Activated CD8-positive, alpha-beta memory T cell treated with anti-CD3 and anti-CD28 coated beads for 24 hours (primary cell): Measurements from ENCODE around the gene PPIE.

ENCODE experiments used
- DNase-seq: peaks from one replicate; pipeline ENCODE4 v3.0.0-alpha.2; 2020

PPIE gene

GRCh38 chr1:39738622-39739366 is at the start of gene PPIE:
Gene PPIE, plus strand, starts transcription at chr1:39738882. Its CDS starts 19 bp downstream, at chr1:39738901.
- DNase-seq = peak; percentile 98

- DNase-seq = no peak
These were observed 49.5 kb upstream of the PPIE start for GRCh38 chr1:39689214-39689613.

DNA sequence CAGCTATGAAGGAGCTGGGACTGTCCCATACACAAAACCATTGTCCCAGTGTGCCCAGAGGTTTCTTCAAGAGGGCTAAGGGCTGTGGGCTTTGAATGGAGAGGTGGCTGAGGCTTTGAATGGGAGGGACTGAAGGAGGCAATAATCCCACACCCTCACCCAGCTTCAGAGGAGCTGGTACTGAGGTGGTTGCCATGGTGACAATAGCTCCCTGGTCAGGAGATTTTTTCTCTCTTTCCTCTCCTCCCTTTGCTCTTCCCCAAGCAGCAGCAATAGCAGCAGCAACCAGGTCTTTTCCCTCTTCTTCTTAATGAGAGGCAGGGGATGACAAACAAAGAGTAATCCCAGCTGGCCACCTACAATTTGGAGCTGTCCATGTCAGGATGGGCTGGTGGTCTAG is 49.0 kb upstream of the PPIE start:
- no peak for DNase-seq

DNA sequence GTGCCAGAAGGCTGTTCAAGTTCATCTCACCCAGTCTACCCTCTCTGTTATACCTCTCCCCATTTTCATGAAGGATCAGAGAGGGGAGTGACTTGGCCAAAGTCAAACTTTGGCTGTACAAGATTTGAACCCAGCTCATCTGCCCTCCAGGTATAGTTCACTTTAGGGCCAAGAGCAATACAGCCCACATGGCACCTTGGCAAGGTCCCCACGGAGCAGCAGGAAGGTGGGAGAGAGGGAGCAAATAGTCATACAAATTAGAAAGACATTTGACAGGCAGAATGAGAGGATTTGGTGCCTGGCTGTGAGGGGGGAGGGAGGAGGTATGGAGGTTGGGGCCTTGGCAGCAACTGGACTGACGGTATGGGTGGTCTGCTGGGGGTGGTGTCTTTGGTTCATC is 48.5 kb upstream of the PPIE start:
- no peak for DNase-seq

DNA sequence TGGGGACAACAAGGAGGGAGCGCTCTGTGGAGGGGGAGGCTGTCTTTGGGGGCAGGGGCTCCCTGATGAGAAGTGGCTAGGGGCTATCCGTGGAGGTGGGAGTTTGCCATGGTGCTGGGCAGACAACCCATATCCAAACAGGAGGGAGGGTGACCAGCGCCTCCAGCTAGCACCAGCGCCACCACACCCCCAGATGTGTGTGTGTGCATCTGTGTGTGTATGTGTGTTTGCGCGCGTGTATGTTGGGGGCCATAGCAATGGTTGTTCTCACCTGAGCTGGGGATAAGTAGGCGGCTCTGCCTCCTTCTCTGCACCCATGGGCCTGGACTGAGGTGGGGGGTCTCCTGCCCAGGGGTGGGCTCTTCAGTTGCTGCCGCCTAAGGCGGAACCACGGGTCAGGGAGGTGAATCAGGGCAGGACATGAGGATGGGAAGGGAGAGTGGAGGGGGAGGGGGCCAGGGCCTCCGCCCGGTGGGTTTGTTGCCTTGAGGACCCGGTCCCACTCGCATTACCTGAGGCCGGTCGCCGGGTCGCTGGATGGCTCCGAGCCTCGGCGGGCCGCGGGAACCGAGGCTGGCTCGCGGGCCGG is 47.8 kb upstream of the PPIE start:
- no peak for DNase-seq

DNA sequence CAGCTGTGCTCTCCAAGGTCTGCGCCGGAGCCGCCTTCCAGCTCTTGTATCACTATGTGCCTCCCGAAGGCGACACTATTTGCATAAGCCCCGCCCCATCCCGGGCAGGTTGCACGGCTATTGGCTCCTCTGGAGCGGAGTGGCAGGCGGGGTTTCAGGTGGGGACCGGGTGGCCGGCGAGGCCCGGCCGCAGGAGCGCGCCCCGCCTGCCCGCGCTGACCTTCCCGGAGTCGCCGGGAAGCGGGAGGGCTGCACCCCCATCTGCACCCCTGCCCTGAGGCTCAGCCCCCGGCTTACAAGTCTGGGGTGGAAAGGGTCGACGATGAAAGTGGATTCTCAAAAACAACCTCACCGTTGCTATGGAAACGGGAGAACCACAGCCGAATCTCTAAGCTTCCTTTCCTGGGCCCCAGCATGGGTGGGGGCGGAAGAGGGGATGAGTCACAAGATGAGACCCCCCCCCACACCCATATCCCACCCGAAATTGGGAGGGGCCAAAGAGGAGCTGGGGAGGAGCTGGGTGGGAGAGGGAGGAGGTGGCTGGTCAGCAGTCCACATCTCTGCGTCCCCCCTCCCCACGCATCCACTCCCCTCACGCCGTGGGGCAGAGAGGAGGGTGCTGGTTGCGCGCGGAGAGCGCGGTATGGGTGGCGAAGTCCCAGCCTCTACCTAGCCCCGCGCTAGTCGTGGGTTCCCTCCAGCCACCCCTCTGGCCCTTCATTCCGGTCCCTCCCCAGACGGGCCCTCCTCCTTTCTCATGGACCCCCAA is 47.1 kb upstream of the PPIE start, which contains the start of gene HPCAL4:
Gene HPCAL4 (minus strand): TSS at position 51 of the 769 bp plus-strand sequence. CDS start 6,830 bp downstream, outside the sequence.
- DNase-seq = peak; percentile 93

DNA sequence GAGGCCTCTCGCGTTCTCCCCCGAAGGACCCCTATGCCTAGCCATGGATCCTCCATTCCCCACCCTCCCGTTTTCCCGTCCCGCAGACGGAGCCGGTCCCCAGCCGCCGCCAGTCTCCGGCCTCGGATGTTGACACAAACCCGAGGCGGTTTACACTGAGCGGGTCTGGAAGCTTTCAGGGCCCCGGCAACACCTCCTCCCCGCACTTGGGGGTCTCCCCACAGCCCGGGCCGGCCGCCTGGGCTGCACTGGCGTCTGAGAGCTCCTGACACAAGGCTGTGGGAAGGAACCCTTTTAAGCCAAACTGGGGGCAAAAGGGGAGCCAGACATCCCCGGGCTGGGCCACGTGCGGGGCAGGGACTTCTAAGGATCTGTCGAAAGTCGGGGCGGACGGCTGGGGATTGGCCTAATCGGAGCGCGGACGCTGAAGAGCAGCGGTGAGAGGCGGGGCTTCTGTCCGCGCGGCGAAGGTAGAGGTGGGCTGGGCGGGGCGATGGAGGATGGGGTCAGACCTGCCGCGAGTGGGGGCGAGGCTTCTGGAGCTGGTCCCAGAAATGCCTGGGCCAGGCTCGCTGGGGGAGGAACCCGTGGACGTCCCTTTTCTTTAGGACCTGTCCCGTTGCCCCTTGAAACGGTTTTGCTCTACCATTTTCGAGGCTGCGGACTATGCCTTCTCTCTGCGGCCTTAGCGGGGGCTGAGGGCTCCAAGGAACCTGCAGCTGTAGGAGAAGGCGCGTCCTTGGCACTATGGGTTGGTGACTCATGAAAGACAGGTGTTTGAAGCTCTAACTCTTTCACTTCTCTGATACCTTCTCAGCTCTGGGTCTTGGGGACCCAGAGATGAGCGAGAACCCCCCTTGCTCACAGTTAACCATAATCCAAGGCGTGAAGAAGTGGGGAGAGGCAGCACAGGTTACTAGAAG is 46.3 kb upstream of the PPIE start:
- no peak for DNase-seq

DNA sequence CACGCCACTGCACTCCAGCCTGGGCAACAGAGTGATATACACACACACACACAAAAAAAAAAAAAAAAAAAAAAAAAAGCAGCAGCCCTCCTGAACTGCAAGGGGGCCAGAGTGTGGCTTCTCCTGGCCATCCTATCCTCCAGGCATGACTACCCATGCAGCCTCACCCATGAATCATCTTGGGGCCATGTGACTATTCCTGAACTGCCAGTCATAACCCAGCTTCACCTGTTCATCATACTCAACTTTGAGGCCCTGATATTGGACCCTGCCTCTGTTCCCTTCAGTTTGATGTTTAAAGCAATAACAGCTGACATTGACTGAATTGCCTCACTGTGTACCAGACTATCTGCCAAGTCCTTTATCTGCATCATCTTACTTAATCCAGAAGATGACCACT is 44.7 kb upstream of the PPIE start:
- no peak for DNase-seq

DNA sequence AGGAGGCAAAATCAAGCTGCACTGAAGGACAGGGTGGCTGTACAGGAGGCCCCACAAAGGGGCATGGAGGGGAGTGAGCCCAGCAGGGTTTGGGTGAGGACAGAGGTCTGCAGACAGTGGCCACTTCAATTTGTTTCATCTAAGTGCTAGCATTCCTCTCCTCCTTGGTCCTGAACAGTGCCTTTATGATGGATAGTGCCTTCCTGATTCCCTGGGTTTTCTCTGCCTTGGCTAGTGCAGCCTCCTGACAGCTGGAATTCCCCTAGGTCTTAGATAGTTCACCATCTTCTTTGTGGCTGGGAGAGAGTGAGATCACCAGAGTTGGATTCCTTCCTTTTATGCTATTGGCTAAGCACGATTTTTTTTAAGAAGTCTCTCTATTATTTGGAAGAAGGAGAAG is 43.7 kb upstream of the PPIE start:
- no peak for DNase-seq

- no peak for DNase-seq
These were observed 42.2 kb upstream of the PPIE start for GRCh38 chr1:39696448-39696847.

- peak; percentile 38 for DNase-seq
These were observed 40.1 kb upstream of the PPIE start for GRCh38 chr1:39698568-39698967.

- peak; percentile 4 for DNase-seq
These were observed 39.3 kb upstream of the PPIE start for GRCh38 chr1:39699419-39699818.

DNA sequence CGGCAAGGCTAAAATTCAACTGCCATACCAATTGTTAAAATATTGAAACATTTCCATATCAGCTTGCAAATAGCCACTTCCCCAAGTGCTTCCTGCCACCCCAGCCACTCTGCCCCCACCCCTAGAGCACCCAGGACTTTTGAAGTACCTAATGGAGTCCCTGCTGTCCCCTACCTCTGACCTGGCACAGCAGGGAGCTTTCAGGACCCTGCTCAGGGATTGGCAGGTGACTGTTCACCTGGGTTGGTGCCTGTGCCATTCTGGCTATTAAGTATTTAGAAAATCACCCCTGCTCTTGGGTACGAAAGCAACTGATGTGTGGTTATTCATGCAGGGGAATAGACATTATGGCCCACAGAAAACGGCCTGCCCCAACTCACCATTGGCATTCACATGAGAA is 38.3 kb upstream of the PPIE start:
- peak; percentile 37 for DNase-seq

DNA sequence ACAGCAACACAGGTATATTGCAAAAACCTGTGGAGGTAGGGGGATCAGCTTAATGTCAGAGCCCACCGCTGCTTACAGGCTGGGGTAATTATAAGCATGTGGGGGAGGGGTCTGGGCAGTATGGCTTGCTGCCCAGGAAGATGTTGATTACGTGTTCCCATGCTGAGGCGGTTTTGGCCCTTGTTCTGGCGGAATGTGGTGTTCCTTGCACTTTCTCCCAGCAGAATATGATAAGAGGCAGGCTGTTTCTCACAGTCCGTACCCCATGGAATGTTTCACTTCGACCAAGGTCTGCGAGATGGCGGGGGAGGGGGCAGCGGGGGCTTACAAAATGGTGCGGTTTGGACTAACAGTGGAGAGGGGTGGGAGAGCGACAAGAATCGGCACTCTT is 37.6 kb upstream of the PPIE start:
- DNase-seq = peak; percentile 17

DNA sequence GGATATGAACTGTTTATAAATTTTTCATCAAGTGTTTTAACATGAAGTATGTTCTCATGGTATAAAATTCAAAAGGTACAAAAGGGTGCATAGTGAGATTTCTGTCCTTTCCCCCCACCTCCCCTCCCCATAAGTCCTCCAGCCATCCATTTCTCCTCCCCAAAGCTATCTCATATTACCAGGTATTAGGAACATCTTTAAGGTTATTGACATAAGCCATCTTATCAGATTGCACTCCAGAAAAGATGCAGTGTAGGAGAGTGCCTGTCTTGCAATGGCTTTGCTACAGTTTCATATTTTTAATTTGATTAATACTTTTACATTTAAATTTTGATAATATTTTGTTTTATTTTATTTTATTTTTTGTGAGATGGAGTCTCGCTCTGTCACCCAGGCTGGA is 33.9 kb upstream of the PPIE start:
- DNase-seq = no peak

- DNase-seq = no peak
These were observed 31.2 kb upstream of the PPIE start for GRCh38 chr1:39707506-39707905.

DNA sequence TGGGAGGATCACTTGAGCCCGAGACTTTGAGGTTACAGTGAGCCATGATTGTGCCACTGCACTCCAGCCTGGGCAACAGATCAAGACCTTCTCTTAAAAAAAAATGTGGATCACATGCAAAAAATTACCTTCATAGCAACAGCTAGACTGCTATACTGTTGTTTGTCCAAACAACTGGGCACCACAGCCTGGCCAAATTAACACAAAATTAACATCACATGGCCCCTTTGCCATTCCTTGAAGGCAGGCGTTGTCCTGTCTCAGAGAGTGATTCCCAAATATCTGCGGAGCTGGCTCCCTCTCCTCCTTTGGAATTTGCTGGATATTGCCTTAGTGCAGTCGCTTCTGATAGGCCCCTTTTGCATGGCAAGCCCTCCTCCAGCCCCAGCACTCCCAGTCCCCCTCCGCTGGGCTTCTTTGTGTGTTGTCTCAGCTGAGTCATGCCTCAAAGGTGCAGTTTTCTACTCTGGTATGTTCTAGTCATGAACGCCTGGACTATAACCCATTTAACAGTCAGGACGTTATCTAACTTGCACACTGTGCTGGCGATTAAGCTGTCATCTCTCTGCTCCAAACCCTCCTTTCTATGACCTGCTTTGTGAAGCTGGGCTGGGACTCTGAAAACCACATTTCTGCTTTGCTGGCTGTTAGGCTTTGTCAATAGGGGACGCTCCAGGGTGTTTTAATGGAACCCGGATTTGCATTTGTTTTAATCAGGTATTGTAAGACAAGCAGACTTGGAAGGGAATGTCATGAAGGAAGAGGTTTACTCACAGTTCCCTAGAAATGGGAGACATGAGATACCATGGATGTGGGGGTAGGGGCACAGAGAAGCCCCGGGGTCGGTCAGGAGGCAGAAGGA is 27.3 kb upstream of the PPIE start:
- DNase-seq = peak; percentile 3

DNA sequence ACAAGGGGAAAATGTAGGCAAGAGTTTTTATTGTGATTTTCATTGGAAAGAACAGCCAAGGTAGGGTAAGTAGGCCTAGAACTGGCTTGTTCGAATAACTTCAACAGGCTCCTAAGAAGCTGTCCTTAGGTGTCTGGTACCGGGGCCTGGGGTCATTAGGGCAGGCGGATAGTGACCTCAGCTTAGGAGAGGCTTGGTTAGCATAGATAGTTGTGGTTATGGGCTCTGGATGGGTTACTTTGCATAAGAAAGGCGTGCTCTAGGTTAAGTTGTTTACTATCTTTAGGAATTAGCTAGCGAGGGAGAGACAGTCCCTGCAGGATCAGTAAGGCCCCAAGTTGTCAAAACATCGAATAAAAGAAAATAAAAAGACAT is 26.7 kb upstream of the PPIE start:
- peak; percentile 4 for DNase-seq

DNA sequence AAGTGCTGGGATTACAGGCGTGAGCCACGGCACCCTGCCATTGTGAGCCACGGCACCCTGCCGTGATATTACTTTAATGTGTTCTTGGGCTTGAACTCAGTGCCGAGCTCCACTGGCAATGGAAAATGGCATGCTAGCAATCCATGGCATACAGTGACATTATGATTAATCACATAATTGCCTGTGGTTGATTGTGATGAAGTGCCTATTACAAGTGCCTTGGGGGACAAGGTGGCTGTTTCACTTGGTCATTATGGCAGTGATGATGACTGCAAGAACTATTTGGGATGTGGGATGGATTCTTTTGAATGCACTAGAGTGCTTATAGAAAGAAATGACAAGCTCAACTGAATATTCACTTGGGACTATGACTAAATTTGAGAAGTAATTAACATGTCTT is 25.1 kb upstream of the PPIE start:
- no peak for DNase-seq

DNA sequence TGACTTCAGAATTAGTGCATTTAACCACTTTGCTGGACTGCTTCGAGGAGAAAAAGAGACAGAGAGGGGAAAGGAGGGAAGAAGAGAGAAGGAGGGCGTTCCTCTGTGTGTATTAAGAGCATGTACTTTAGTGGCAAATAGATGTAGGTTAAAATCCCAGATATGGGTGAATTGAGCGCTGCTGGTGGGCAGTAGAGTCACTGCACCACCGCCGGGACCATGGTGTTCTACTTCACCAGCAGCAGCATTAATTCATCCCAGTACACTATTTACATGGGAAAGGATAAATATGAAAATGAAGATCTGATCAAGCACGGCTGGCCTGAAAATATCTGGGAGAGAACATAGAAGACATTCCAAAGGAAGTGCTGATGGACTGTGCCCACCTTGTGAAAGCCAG is 20.9 kb upstream of the PPIE start:
- DNase-seq = peak; percentile 13

DNA sequence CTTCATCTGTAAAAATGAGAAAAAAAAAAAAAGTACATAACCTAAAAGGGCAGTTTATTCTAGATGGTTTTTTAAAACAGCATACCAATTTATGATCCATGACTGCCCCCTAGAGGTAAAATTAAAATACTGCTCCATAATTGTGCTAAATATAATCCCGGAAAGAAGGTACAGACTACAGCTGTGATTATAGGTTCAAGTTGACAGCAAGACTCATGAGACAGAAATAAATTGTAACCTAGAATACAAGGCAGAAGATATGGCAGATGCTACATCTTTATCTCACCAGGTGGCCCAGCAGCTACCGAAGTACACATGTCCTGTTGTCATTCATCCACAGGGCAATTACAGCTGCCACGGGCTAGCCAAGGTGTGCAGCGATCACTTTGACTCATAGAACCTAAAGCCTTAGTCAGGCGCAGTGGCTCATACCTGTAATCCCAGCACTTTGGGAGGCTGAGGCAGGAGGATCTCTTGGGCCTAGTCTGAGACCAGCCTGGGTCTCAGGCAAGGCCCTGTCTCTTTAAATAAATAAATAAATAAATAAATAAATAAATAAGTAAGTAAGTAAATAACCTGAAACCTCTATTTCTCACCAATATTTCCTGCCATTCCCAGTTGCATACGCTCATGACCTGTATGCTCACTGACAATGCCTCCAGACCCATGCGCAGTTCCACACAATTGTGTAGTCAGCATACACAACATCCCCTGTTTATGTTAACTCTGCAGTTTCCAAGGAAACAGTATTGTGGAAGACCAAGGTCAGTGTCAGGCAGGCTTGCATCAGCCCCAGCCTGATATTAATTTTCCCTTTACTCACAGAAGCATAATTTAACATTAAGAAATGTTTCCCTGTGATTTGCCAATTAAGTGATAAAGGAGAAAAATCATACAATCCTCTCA is 18.3 kb upstream of the PPIE start:
- peak; percentile 59 for DNase-seq
